Measurements from ENCODE around the gene ACAD9.
A peak's percentile ranks its signal among the peaks of the same experiment; 100 is the strongest.
"Not testable (repeated sequence)": the region's sequence is repeated elsewhere in the genome, so short reads cannot be mapped to it uniquely, and the experiment has no call there.

Gene ACAD9

GRCh38 chr3:128879125-128879969 lies at the start of gene ACAD9:
TSS of gene ACAD9 (plus strand) at chr3:128879620. CDS start at chr3:128879692, 72 bp downstream.
- H3K27me3 ChIP-seq (ENCODE audit: control insufficient read depth in 2 of 2, insufficient read depth in 2 of 2, low read length in 2 of 2): peaks cover 0 to 4% of the 10 kb centered on the region in 2 donors
- H3K9me3 ChIP-seq (ENCODE audit: control insufficient read depth in 2 of 2, low read length in 2 of 2): no peaks in the 10 kb centered on the region
- H3K4me1 ChIP-seq (ENCODE audit: control insufficient read depth in 2 of 2, insufficient read depth in 2 of 2, low read length in 2 of 2): peaks cover 13 to 19% of the 10 kb centered on the region in 2 donors

GRCh38 chr3:128829925-128830625 lies 49.3 kb upstream of the ACAD9 start:
- H3K27ac ChIP-seq (ENCODE audit: low read depth in 2 of 2, low read length in 2 of 2); H3K9ac ChIP-seq (ENCODE audit: low read depth in 1 of 2, low read length in 2 of 2); H3K27me3 ChIP-seq (ENCODE audit: control insufficient read depth in 2 of 2, insufficient read depth in 2 of 2, low read length in 2 of 2); H3K4me3 ChIP-seq (ENCODE audit: low read length in 2 of 2); H3K36me3 ChIP-seq (ENCODE audit: control insufficient read depth in 2 of 2, insufficient read depth in 2 of 2, low read length in 2 of 2); H3K9me3 ChIP-seq (ENCODE audit: control insufficient read depth in 2 of 2, low read length in 2 of 2); H3K4me1 ChIP-seq (ENCODE audit: control insufficient read depth in 2 of 2, insufficient read depth in 2 of 2, low read length in 2 of 2): not testable (repeated sequence)

More at GRCh38 chr3:128879125-128879969, at the start of gene ACAD9:
- peak within 1 kb of the TSS; percentile 82 to 90 for H3K4me3 ChIP-seq (ENCODE audit: low read length in 2 of 2)
- H3K36me3 ChIP-seq (ENCODE audit: control insufficient read depth in 2 of 2, insufficient read depth in 2 of 2, low read length in 2 of 2): peaks cover 4 to 5% of the 10 kb centered on the region in 2 donors
- peak within 1 kb of the TSS; percentile 86 to 92 for H3K27ac ChIP-seq (ENCODE audit: low read depth in 2 of 2, low read length in 2 of 2)
- peak within 1 kb of the TSS; percentile 89 to 99 for H3K9ac ChIP-seq (ENCODE audit: low read depth in 1 of 2, low read length in 2 of 2)

GRCh38 chr3:128830762-128831161 lies 48.7 kb upstream of the ACAD9 start:
- H3K27me3 ChIP-seq (ENCODE audit: control insufficient read depth in 2 of 2, insufficient read depth in 2 of 2, low read length in 2 of 2): not testable (repeated sequence)

GRCh38 chr3:128832979-128833378 lies 46.4 kb upstream of the ACAD9 start:
- H3K27ac ChIP-seq (ENCODE audit: low read depth in 2 of 2, low read length in 2 of 2); H3K9me3 ChIP-seq (ENCODE audit: control insufficient read depth in 2 of 2, low read length in 2 of 2): not testable (repeated sequence)

More at GRCh38 chr3:128830762-128831161, 48.7 kb upstream of the ACAD9 start:
- not testable (repeated sequence) for H3K9ac ChIP-seq (ENCODE audit: low read depth in 1 of 2, low read length in 2 of 2); H3K9me3 ChIP-seq (ENCODE audit: control insufficient read depth in 2 of 2, low read length in 2 of 2); H3K4me3 ChIP-seq (ENCODE audit: low read length in 2 of 2); H3K4me1 ChIP-seq (ENCODE audit: control insufficient read depth in 2 of 2, insufficient read depth in 2 of 2, low read length in 2 of 2); H3K27ac ChIP-seq (ENCODE audit: low read depth in 2 of 2, low read length in 2 of 2); H3K36me3 ChIP-seq (ENCODE audit: control insufficient read depth in 2 of 2, insufficient read depth in 2 of 2, low read length in 2 of 2)

GRCh38 chr3:128835096-128835495 lies 44.3 kb upstream of the ACAD9 start:
- Histone ChIP-seq H3K9ac (ENCODE audit: low read depth in 1 of 2, low read length in 2 of 2) (no peak overlapping the region), H3K36me3 (ENCODE audit: control insufficient read depth in 2 of 2, insufficient read depth in 2 of 2, low read length in 2 of 2) (no peaks in the 10 kb centered on the region), H3K9me3 (ENCODE audit: control insufficient read depth in 2 of 2, low read length in 2 of 2) (no peaks in the 10 kb centered on the region), H3K4me1 (ENCODE audit: control insufficient read depth in 2 of 2, insufficient read depth in 2 of 2, low read length in 2 of 2) (no peaks in the 10 kb centered on the region), H3K27ac (ENCODE audit: low read depth in 2 of 2, low read length in 2 of 2) (no peak overlapping the region), H3K27me3 (ENCODE audit: control insufficient read depth in 2 of 2, insufficient read depth in 2 of 2, low read length in 2 of 2) (no peaks in the 10 kb centered on the region), H3K4me3 (ENCODE audit: low read length in 2 of 2) (no peak overlapping the region)

More at GRCh38 chr3:128832979-128833378, 46.4 kb upstream of the ACAD9 start:
- H3K4me3 ChIP-seq (ENCODE audit: low read length in 2 of 2); H3K36me3 ChIP-seq (ENCODE audit: control insufficient read depth in 2 of 2, insufficient read depth in 2 of 2, low read length in 2 of 2); H3K4me1 ChIP-seq (ENCODE audit: control insufficient read depth in 2 of 2, insufficient read depth in 2 of 2, low read length in 2 of 2); H3K27me3 ChIP-seq (ENCODE audit: control insufficient read depth in 2 of 2, insufficient read depth in 2 of 2, low read length in 2 of 2); H3K9ac ChIP-seq (ENCODE audit: low read depth in 1 of 2, low read length in 2 of 2): not testable (repeated sequence)

GRCh38 chr3:128841926-128842920 lies 37.2 kb upstream of the ACAD9 start:
- H3K4me3 ChIP-seq (ENCODE audit: low read length in 2 of 2): no peak overlapping the region

GRCh38 chr3:128844502-128844901 lies 34.9 kb upstream of the ACAD9 start:
- Histone ChIP-seq H3K9me3 (ENCODE audit: control insufficient read depth in 2 of 2, low read length in 2 of 2) (no peaks in the 10 kb centered on the region), H3K4me3 (ENCODE audit: low read length in 2 of 2) (no peak overlapping the region), H3K36me3 (ENCODE audit: control insufficient read depth in 2 of 2, insufficient read depth in 2 of 2, low read length in 2 of 2) (no peaks in the 10 kb centered on the region), H3K9ac (ENCODE audit: low read depth in 1 of 2, low read length in 2 of 2) (no peak overlapping the region), H3K4me1 (ENCODE audit: control insufficient read depth in 2 of 2, insufficient read depth in 2 of 2, low read length in 2 of 2) (peaks cover 6 to 10% of the 10 kb centered on the region in 2 donors), H3K27me3 (ENCODE audit: control insufficient read depth in 2 of 2, insufficient read depth in 2 of 2, low read length in 2 of 2) (no peaks in the 10 kb centered on the region), H3K27ac (ENCODE audit: low read depth in 2 of 2, low read length in 2 of 2) (no peak overlapping the region)

More at GRCh38 chr3:128841926-128842920, 37.2 kb upstream of the ACAD9 start:
- Histone ChIP-seq H3K27me3 (ENCODE audit: control insufficient read depth in 2 of 2, insufficient read depth in 2 of 2, low read length in 2 of 2) (no peaks in the 10 kb centered on the region), H3K36me3 (ENCODE audit: control insufficient read depth in 2 of 2, insufficient read depth in 2 of 2, low read length in 2 of 2) (no peaks in the 10 kb centered on the region), H3K4me1 (ENCODE audit: control insufficient read depth in 2 of 2, insufficient read depth in 2 of 2, low read length in 2 of 2) (peaks cover 6 to 10% of the 10 kb centered on the region in 2 donors), H3K27ac (ENCODE audit: low read depth in 2 of 2, low read length in 2 of 2) (no peak overlapping the region), H3K9me3 (ENCODE audit: control insufficient read depth in 2 of 2, low read length in 2 of 2) (no peaks in the 10 kb centered on the region), H3K9ac (ENCODE audit: low read depth in 1 of 2, low read length in 2 of 2) (no peak overlapping the region)

- peaks cover 6 to 10% of the 10 kb centered on the region in 2 donors for H3K4me1 ChIP-seq (ENCODE audit: control insufficient read depth in 2 of 2, insufficient read depth in 2 of 2, low read length in 2 of 2)
- no peak overlapping the region for H3K27ac ChIP-seq (ENCODE audit: low read depth in 2 of 2, low read length in 2 of 2)
- no peaks in the 10 kb centered on the region for H3K36me3 ChIP-seq (ENCODE audit: control insufficient read depth in 2 of 2, insufficient read depth in 2 of 2, low read length in 2 of 2)
- H3K9ac ChIP-seq (ENCODE audit: low read depth in 1 of 2, low read length in 2 of 2): peak overlapping the region; percentile 17 to 57
- H3K27me3 ChIP-seq (ENCODE audit: control insufficient read depth in 2 of 2, insufficient read depth in 2 of 2, low read length in 2 of 2): no peaks in the 10 kb centered on the region
- peak overlapping the region; percentile 50 to 57 for H3K4me3 ChIP-seq (ENCODE audit: low read length in 2 of 2)
- no peaks in the 10 kb centered on the region for H3K9me3 ChIP-seq (ENCODE audit: control insufficient read depth in 2 of 2, low read length in 2 of 2)
These were observed 34.2 kb upstream of the ACAD9 start for GRCh38 chr3:128845119-128845777.

- Histone ChIP-seq H3K4me3 (ENCODE audit: low read length in 2 of 2) (peak overlapping the region; percentile 50 to 57), H3K9ac (ENCODE audit: low read depth in 1 of 2, low read length in 2 of 2) (peak overlapping the region; percentile 52 to 57), H3K9me3 (ENCODE audit: control insufficient read depth in 2 of 2, low read length in 2 of 2) (no peaks in the 10 kb centered on the region), H3K27ac (ENCODE audit: low read depth in 2 of 2, low read length in 2 of 2) (peak overlapping the region in 1 of 2 donors; percentile 48), H3K4me1 (ENCODE audit: control insufficient read depth in 2 of 2, insufficient read depth in 2 of 2, low read length in 2 of 2) (peaks cover 6 to 10% of the 10 kb centered on the region in 2 donors), H3K27me3 (ENCODE audit: control insufficient read depth in 2 of 2, insufficient read depth in 2 of 2, low read length in 2 of 2) (no peaks in the 10 kb centered on the region), H3K36me3 (ENCODE audit: control insufficient read depth in 2 of 2, insufficient read depth in 2 of 2, low read length in 2 of 2) (no peaks in the 10 kb centered on the region)
These were observed 33.5 kb upstream of the ACAD9 start for GRCh38 chr3:128845778-128846485.

All from mucosa of rectum (tissue), 2 donors.